Measurements from ENCODE around the gene RPL27.
A peak's percentile ranks its signal among the peaks of the same experiment; 100 is the strongest.

The RPL27 gene

GRCh38 chr17:43042025-43042628, 43.9 kb downstream of the RPL27 start:
- Histone ChIP-seq H3K4me1 (ENCODE audit: insufficient read depth, low read length) (peaks cover 35% of the 10 kb centered on the region), H3K27me3 (ENCODE audit: insufficient read depth, low read length) (no peaks in the 10 kb centered on the region), H3K9me3 (ENCODE audit: insufficient read depth, low read depth, low read length) (no peaks in the 10 kb centered on the region), H3K36me3 (ENCODE audit: insufficient read depth, low read depth, low read length) (peaks cover 11% of the 10 kb centered on the region; the same call in 1 of the 2 replicates), H3K4me3 (ENCODE audit: low read length) (peak overlapping the region; percentile 9; the same call in 1 of the 2 replicates), H3K9ac (ENCODE audit: low read depth, low read length) (peak overlapping the region; percentile 32; the same call in 1 of the 2 replicates), H3K27ac (ENCODE audit: low read length) (peak overlapping the region; percentile 72)

- H3K4me1 ChIP-seq (ENCODE audit: insufficient read depth, low read length): peaks cover 35% of the 10 kb centered on the region
- H3K36me3 ChIP-seq (ENCODE audit: insufficient read depth, low read depth, low read length): peaks cover 17% of the 10 kb centered on the region; the same call in 1 of the 2 replicates
- peak overlapping the region; percentile 72 for H3K27ac ChIP-seq (ENCODE audit: low read length)
Measured at GRCh38 chr17:43043307-43043706, 45.1 kb downstream of the RPL27 start.

GRCh38 chr17:43044024-43044423, 45.8 kb downstream of the RPL27 start:
- Histone ChIP-seq H3K27me3 (ENCODE audit: insufficient read depth, low read length) (no peaks in the 10 kb centered on the region), H3K9me3 (ENCODE audit: insufficient read depth, low read depth, low read length) (no peaks in the 10 kb centered on the region), H3K4me3 (ENCODE audit: low read length) (no peak overlapping the region), H3K4me1 (ENCODE audit: insufficient read depth, low read length) (peaks cover 35% of the 10 kb centered on the region), H3K27ac (ENCODE audit: low read length) (peak overlapping the region; percentile 1), H3K9ac (ENCODE audit: low read depth, low read length) (no peak overlapping the region), H3K36me3 (ENCODE audit: insufficient read depth, low read depth, low read length) (peaks cover 22% of the 10 kb centered on the region; the same call in 1 of the 2 replicates)

More at GRCh38 chr17:43043307-43043706, 45.1 kb downstream of the RPL27 start:
- H3K27me3 ChIP-seq (ENCODE audit: insufficient read depth, low read length): no peaks in the 10 kb centered on the region
- H3K9ac ChIP-seq (ENCODE audit: low read depth, low read length): peak overlapping the region; percentile 32; the same call in 1 of the 2 replicates
- H3K9me3 ChIP-seq (ENCODE audit: insufficient read depth, low read depth, low read length): no peaks in the 10 kb centered on the region
- no peak overlapping the region for H3K4me3 ChIP-seq (ENCODE audit: low read length)

- H3K4me1 ChIP-seq (ENCODE audit: insufficient read depth, low read length): no peaks in the 10 kb centered on the region
- no peaks in the 10 kb centered on the region for H3K27me3 ChIP-seq (ENCODE audit: insufficient read depth, low read length)
- H3K9ac ChIP-seq (ENCODE audit: low read depth, low read length): no peak overlapping the region
- no peak overlapping the region for H3K27ac ChIP-seq (ENCODE audit: low read length)
- H3K4me3 ChIP-seq (ENCODE audit: low read length): no peak overlapping the region
- H3K36me3 ChIP-seq (ENCODE audit: insufficient read depth, low read depth, low read length): peaks cover 80% of the 10 kb centered on the region
- no peaks in the 10 kb centered on the region for H3K9me3 ChIP-seq (ENCODE audit: insufficient read depth, low read depth, low read length)
Measured at GRCh38 chr17:43051969-43052368, 53.8 kb downstream of the RPL27 start.

Measured in iPS-20b (cell line).